ENCODE results near the gene HSDL1. TPM values are rescaled to one million over a fixed set of nuclear protein-coding genes. Genes with fewer than 3 reads are reported as not detected.

HSDL1 gene
- total RNA-seq, 4 donors from 2014 or later, result 5.0 to 9.7 (median 8.6) TPM

DNA sequence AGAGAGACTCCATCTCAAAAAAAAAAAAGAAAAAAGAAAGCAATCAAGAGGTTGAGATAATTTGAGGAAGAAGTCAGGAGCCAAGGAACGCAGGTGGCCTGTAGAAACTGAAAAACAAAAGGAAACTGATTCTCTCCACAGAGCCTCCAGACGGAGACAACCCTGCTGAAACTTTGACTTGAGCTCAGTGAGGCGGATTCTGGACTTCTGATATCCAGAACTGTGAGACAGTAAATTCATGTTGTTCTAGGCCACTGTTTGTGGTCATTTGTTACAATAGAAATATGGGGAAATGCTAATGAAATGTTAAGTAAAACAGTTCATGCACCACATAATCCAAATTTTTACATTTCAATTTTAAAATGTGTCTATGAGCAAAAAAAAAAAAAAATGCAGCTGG, 33.5 kb downstream of the HSDL1 start:
- Histone ChIP-seq H3K9me3 (no peaks in the 10 kb centered on the region), H3K4me1 (peaks cover 11 to 55% (median 14%) of the 10 kb centered on the region in 3 donors), H3K27ac (no peak overlapping the region), H3K27me3 (no peaks in the 10 kb centered on the region), H3K4me3 (no peak overlapping the region), H3K36me3 (peaks cover 0 to 37% (median 0%) of the 10 kb centered on the region in 3 donors)
- intact Hi-C loops (cut with DNase I), result no loop called here
- no peak for DNase-seq
- WGBS, 2 donors, result 67 to 75% methylated on average over 3 of the region's 3 CpGs
- TF ChIP-seq, protein P1, sequence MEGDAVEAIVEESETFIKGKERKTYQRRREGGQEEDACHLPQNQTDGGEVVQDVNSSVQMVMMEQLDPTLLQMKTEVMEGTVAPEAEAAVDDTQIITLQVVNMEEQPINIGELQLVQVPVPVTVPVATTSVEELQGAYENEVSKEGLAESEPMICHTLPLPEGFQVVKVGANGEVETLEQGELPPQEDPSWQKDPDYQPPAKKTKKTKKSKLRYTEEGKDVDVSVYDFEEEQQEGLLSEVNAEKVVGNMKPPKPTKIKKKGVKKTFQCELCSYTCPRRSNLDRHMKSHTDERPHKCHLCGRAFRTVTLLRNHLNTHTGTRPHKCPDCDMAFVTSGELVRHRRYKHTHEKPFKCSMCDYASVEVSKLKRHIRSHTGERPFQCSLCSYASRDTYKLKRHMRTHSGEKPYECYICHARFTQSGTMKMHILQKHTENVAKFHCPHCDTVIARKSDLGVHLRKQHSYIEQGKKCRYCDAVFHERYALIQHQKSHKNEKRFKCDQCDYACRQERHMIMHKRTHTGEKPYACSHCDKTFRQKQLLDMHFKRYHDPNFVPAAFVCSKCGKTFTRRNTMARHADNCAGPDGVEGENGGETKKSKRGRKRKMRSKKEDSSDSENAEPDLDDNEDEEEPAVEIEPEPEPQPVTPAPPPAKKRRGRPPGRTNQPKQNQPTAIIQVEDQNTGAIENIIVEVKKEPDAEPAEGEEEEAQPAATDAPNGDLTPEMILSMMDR (IDR thresholded peaks at IDR 0.05), result no peak

GRCh38 chr16:84110527-84110926, 34.5 kb downstream of the HSDL1 start:
- Histone ChIP-seq H3K4me1 (peaks cover 7 to 58% (median 11%) of the 10 kb centered on the region in 3 donors), H3K9me3 (no peaks in the 10 kb centered on the region), H3K36me3 (peaks cover 0 to 47% (median 0%) of the 10 kb centered on the region in 3 donors), H3K27ac (no peak overlapping the region), H3K4me3 (no peak overlapping the region), H3K27me3 (no peaks in the 10 kb centered on the region)
- no peak for DNase-seq
- TF ChIP-seq, protein P1 (IDR thresholded peaks at IDR 0.05), result no peak
- TF ChIP-seq POLR2A (IDR thresholded peaks at IDR 0.05), result no peak
- WGBS, 2 donors, result 60 to 91% methylated on average over 3 of the region's 3 CpGs
- intact Hi-C loops (cut with DNase I), result no loop called here

- no peak for DNase-seq
- Histone ChIP-seq H3K4me1 (peaks cover 0 to 58% (median 3%) of the 10 kb centered on the region in 3 donors), H3K27ac (peak overlapping the region in 2 of 4 donors; percentile 6 to 16), H3K27me3 (no peaks in the 10 kb centered on the region), H3K36me3 (peaks cover 0 to 50% (median 0%) of the 10 kb centered on the region in 3 donors), H3K9me3 (no peaks in the 10 kb centered on the region), H3K4me3 (no peak overlapping the region)
- WGBS, 2 donors, result 64 to 71% methylated on average over 6 of the region's 6 CpGs
- intact Hi-C loops (cut with DNase I), result no loop called here
- no peak for TF ChIP-seq POLR2A (IDR thresholded peaks at IDR 0.05)
- TF ChIP-seq, protein P1 (IDR thresholded peaks at IDR 0.05), result no peak
These were observed 35.2 kb downstream of the HSDL1 start for GRCh38 chr16:84109598-84110335.

- no peak for DNase-seq
- TF ChIP-seq, protein P1 (IDR thresholded peaks at IDR 0.05), result no peak
- TF ChIP-seq POLR2A (IDR thresholded peaks at IDR 0.05), result no peak
- H3K27me3 ChIP-seq, result no peaks in the 10 kb centered on the region
- intact Hi-C loops (cut with DNase I), result no loop called here
- H3K4me3 ChIP-seq, result no peak overlapping the region
- no peaks in the 10 kb centered on the region for H3K9me3 ChIP-seq
- H3K27ac ChIP-seq, result no peak overlapping the region
- WGBS, 2 donors, result 43 to 60% methylated on average over 1 of the region's 2 CpGs
- H3K36me3 ChIP-seq, result peaks cover 0 to 50% (median 0%) of the 10 kb centered on the region in 3 donors
- H3K4me1 ChIP-seq, result peaks cover 0 to 58% (median 7%) of the 10 kb centered on the region in 3 donors
These were observed 37.1 kb downstream of the HSDL1 start for GRCh38 chr16:84107921-84108320.

DNA sequence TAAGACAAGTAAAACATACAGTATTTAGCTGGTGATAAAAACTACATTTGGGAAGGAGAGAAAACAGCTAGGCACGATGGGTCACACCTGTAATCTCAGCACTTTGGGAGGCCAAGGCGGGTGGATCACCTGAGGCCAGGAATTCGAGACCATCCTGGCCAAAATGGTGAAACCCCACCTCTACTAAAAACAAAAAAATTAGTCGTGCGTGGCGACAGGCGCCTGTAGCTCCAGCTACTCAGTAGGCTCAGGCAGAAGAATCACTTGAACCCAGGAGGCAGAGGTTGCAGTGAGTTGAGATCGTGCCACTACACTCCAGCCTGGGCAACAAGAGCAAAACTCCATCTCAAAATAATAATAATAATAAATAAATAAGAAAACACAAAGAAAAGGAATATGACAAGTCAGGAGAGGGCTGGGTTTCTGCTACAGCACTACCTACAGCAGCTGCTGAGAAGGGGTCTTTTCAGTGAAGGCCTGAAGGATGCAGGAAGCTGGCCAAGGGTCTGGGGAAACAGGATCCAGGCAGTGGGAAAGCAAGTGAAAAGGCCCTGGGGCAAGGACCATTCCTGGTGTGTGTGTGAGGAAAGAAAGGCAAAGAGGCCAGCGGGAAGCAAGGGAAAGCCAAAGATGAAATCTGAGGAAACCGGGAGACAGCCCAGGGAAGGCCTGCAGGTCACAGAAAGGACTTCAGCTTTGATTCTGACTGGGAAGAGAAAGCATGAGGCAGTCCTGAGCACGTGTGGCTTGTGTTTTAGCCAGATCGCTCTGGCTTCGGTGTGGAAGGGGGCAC, 38.8 kb downstream of the HSDL1 start:
- TF ChIP-seq, protein P1 (IDR thresholded peaks at IDR 0.05), result no peak
- TF ChIP-seq POLR2A (IDR thresholded peaks at IDR 0.05), result no peak
- DNase-seq, result no peak
- WGBS, 2 donors, result 82 to 87% methylated on average over 12 to 13 of the region's 13 CpGs
- Histone ChIP-seq H3K27ac (no peak overlapping the region), H3K27me3 (no peaks in the 10 kb centered on the region), H3K4me1 (peaks cover 0 to 64% (median 7%) of the 10 kb centered on the region in 3 donors), H3K9me3 (no peaks in the 10 kb centered on the region), H3K36me3 (peaks cover 0 to 57% (median 0%) of the 10 kb centered on the region in 3 donors), H3K4me3 (no peak overlapping the region)
- intact Hi-C loops (cut with DNase I), result no loop called here
